Measurements from ENCODE around the gene KCNA3. TPM values are rescaled to one million over a fixed set of nuclear protein-coding genes. Genes with fewer than 3 reads are reported as not detected.

KCNA3 gene
- total RNA-seq, 1 donor from 2014 or later, result 0.69 TPM

GRCh38 chr1:110671361-110671760 is 3.4 kb downstream of the KCNA3 start:
- Mint-ChIP-seq H3K9me3 (peaks cover 12% of the 10 kb centered on the region), H3K4me1 (peaks cover 37% of the 10 kb centered on the region), H3K36me3 (peaks cover 2% of the 10 kb centered on the region), H3K4me3 (peak overlapping the region; percentile 69), H3K27me3 (ENCODE audit: insufficient read depth, low read depth) (peaks cover 25% of the 10 kb centered on the region), H3K27ac (peak overlapping the region; percentile 12)
- Histone ChIP-seq H3K27ac (no peak overlapping the region), H3K27me3 (peaks cover 100% of the 10 kb centered on the region), H3K9me3 (ENCODE audit: low read depth) (no peaks in the 10 kb centered on the region), H3K4me1 (no peaks in the 10 kb centered on the region), H3K36me3 (no peaks in the 10 kb centered on the region), H3K4me2 (no peak overlapping the region), H3K9ac (no peak overlapping the region), H4K20me1 (ENCODE audit: low read depth) (no peaks in the 10 kb centered on the region), H3K4me3 (no peak overlapping the region), H3F3A (ENCODE audit: low read depth) (peaks cover 11% of the 10 kb centered on the region), H3K79me2 (ENCODE audit: low read depth) (no peaks in the 10 kb centered on the region), H2AFZ (replicated peaks) (no peak overlapping the region)
- TF ChIP-seq, protein P1, sequence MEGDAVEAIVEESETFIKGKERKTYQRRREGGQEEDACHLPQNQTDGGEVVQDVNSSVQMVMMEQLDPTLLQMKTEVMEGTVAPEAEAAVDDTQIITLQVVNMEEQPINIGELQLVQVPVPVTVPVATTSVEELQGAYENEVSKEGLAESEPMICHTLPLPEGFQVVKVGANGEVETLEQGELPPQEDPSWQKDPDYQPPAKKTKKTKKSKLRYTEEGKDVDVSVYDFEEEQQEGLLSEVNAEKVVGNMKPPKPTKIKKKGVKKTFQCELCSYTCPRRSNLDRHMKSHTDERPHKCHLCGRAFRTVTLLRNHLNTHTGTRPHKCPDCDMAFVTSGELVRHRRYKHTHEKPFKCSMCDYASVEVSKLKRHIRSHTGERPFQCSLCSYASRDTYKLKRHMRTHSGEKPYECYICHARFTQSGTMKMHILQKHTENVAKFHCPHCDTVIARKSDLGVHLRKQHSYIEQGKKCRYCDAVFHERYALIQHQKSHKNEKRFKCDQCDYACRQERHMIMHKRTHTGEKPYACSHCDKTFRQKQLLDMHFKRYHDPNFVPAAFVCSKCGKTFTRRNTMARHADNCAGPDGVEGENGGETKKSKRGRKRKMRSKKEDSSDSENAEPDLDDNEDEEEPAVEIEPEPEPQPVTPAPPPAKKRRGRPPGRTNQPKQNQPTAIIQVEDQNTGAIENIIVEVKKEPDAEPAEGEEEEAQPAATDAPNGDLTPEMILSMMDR (IDR thresholded peaks at IDR 0.05), result no peak
- TF ChIP-seq EZH2phosphoT487 (IDR thresholded peaks at IDR 0.05), result no peak
- no peak for TF ChIP-seq EZH2 (IDR thresholded peaks at IDR 0.05)
- DNase-seq (ENCODE audit: low spot score), result no peak

DNA sequence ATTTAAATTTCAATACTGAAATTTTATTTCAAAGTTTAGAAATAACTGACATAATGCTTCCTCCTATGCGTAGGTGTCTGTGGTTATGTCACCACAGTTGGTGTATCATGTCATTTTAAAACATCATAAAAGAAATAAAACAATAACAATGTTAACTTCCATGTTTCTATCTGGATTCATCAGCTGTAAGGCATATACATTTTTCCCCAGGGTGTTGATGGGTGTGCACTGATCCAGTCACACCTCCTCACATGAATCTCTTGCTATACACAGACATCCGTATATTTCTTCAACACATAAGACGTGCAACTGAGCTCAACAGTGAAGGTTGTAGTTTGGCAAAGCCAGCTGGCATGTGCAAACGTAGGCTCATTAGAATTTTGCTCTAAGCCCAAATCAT is 6.2 kb downstream of the KCNA3 start:
- Mint-ChIP-seq H3K27me3 (ENCODE audit: insufficient read depth, low read depth) (peaks cover 12% of the 10 kb centered on the region), H3K4me1 (peaks cover 29% of the 10 kb centered on the region), H3K9me3 (peaks cover 10% of the 10 kb centered on the region), H3K27ac (no peak overlapping the region), H3K36me3 (peaks cover 2% of the 10 kb centered on the region), H3K4me3 (no peak overlapping the region)
- H3K9me3 ChIP-seq (ENCODE audit: low read depth), result no peaks in the 10 kb centered on the region
- no peaks in the 10 kb centered on the region for H3F3A ChIP-seq (ENCODE audit: low read depth)
- H3K79me2 ChIP-seq (ENCODE audit: low read depth), result no peaks in the 10 kb centered on the region
- H3K36me3 ChIP-seq, result no peaks in the 10 kb centered on the region
- no peak overlapping the region for H3K4me3 ChIP-seq
- TF ChIP-seq, protein P1 (IDR thresholded peaks at IDR 0.05), result no peak
- TF ChIP-seq EZH2 (IDR thresholded peaks at IDR 0.05) (no peak), EZH2phosphoT487 (IDR thresholded peaks at IDR 0.05) (no peak)
- no peak overlapping the region for H3K27ac ChIP-seq
- H3K4me1 ChIP-seq, result no peaks in the 10 kb centered on the region
- H4K20me1 ChIP-seq (ENCODE audit: low read depth), result no peaks in the 10 kb centered on the region
- peaks cover 90% of the 10 kb centered on the region for H3K27me3 ChIP-seq
- DNase-seq (ENCODE audit: low spot score), result no peak
- no peak overlapping the region for H3K9ac ChIP-seq
- no peak overlapping the region for H3K4me2 ChIP-seq
- no peak overlapping the region for H2AFZ ChIP-seq (replicated peaks)

DNA sequence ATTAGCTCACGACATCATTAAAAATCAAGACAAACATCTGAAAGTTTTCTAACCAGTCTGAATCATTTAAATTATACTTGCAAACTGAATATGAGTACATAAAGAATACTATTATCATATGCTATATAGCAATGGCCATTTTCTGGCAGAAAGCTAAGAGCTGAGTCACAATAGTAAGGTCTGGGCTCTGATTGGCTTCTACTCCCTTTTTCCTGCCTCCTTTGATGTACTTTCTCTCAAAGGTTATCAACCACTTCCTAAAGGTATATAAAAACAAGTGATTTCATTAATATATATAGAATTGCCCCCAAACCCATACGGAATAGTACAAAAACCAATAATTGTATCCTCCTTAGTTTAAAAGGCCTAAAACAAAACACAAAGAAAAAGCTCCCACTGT is 7.0 kb downstream of the KCNA3 start:
- peaks cover 6% of the 10 kb centered on the region for H3K27me3 Mint-ChIP-seq (ENCODE audit: insufficient read depth, low read depth)
- H3K36me3 Mint-ChIP-seq, result no peaks in the 10 kb centered on the region
- Histone ChIP-seq H3K79me2 (ENCODE audit: low read depth) (no peaks in the 10 kb centered on the region), H3F3A (ENCODE audit: low read depth) (no peaks in the 10 kb centered on the region), H3K4me1 (no peaks in the 10 kb centered on the region), H3K27ac (no peak overlapping the region), H3K9ac (no peak overlapping the region), H2AFZ (replicated peaks) (no peak overlapping the region), H3K9me3 (ENCODE audit: low read depth) (no peaks in the 10 kb centered on the region), H3K4me2 (no peak overlapping the region), H3K4me3 (no peak overlapping the region), H4K20me1 (ENCODE audit: low read depth) (no peaks in the 10 kb centered on the region), H3K27me3 (peaks cover 87% of the 10 kb centered on the region), H3K36me3 (no peaks in the 10 kb centered on the region)
- peaks cover 3% of the 10 kb centered on the region for H3K9me3 Mint-ChIP-seq
- DNase-seq (ENCODE audit: low spot score), result no peak
- peaks cover 22% of the 10 kb centered on the region for H3K4me1 Mint-ChIP-seq
- H3K27ac Mint-ChIP-seq, result no peak overlapping the region
- TF ChIP-seq, protein P1 (IDR thresholded peaks at IDR 0.05), result no peak
- TF ChIP-seq EZH2phosphoT487 (IDR thresholded peaks at IDR 0.05) (no peak), EZH2 (IDR thresholded peaks at IDR 0.05) (no peak)
- H3K4me3 Mint-ChIP-seq, result no peak overlapping the region
